GM21786 (cell line): ENCODE measurements around the gene ASXL3.

Experiments used
- ATAC-seq: cut with Tn5 transposase; IDR thresholded peaks from one replicate; pipeline ENCODE4 v1.9.1; 2021; ENCODE audit not compliant: unreplicated experiment

ASXL3 gene

GRCh38 chr18:33581856-33582255, 3.8 kb downstream of the ASXL3 start:
- no peak for ATAC-seq

GRCh38 chr18:33583901-33584300, 5.9 kb downstream of the ASXL3 start:
- no peak for ATAC-seq

GRCh38 chr18:33584548-33585430, 6.8 kb downstream of the ASXL3 start:
- no peak for ATAC-seq

GRCh38 chr18:33585431-33585775, 7.4 kb downstream of the ASXL3 start:
- no peak for ATAC-seq

GRCh38 chr18:33588361-33588760, 10.3 kb downstream of the ASXL3 start:
- ATAC-seq: no peak

GRCh38 chr18:33593261-33593660, 15.2 kb downstream of the ASXL3 start:
- no peak for ATAC-seq

- no peak for ATAC-seq
These were observed 16.8 kb downstream of the ASXL3 start for GRCh38 chr18:33594799-33595198.

- ATAC-seq: no peak
These were observed 18.3 kb downstream of the ASXL3 start for GRCh38 chr18:33596178-33596854.

- no peak for ATAC-seq
These were observed 22.8 kb downstream of the ASXL3 start for GRCh38 chr18:33600846-33601245.

- ATAC-seq: no peak
These were observed 25.4 kb downstream of the ASXL3 start for GRCh38 chr18:33603454-33603853.

- no peak for ATAC-seq
These were observed 27.2 kb downstream of the ASXL3 start for GRCh38 chr18:33605250-33605649.

- no peak for ATAC-seq
These were observed 28.6 kb downstream of the ASXL3 start for GRCh38 chr18:33606621-33607020.

- ATAC-seq: no peak
These were observed 33.6 kb downstream of the ASXL3 start for GRCh38 chr18:33611525-33612135.

- no peak for ATAC-seq
These were observed 34.6 kb downstream of the ASXL3 start for GRCh38 chr18:33612632-33613031.

- ATAC-seq: no peak
These were observed 38.5 kb downstream of the ASXL3 start for GRCh38 chr18:33616556-33616955.

- no peak for ATAC-seq
These were observed 49.1 kb downstream of the ASXL3 start for GRCh38 chr18:33627114-33627513.

- no peak for ATAC-seq
These were observed 52.5 kb downstream of the ASXL3 start for GRCh38 chr18:33630476-33630875.

- no peak for ATAC-seq
These were observed 63.1 kb downstream of the ASXL3 start for GRCh38 chr18:33641141-33641540.

GRCh38 chr18:33644494-33644893, 66.5 kb downstream of the ASXL3 start:
- ATAC-seq: no peak

GRCh38 chr18:33647365-33647764, 69.3 kb downstream of the ASXL3 start:
- no peak for ATAC-seq

GRCh38 chr18:33652635-33653034, 74.6 kb downstream of the ASXL3 start:
- ATAC-seq: no peak

- ATAC-seq: no peak
These were observed 75.2 kb downstream of the ASXL3 start for GRCh38 chr18:33653231-33653630.
